Left renal cortex interstitium (tissue), 4 donors: ENCODE data around the gene SPEM1. TPM values are rescaled to one million over a fixed set of nuclear protein-coding genes. Genes with fewer than 3 reads are reported as not detected.

Source experiments
- DNase-seq, 4 donors: peaks; one replicate each; pipeline ENCODE4 v3.0.0-alpha.2; 2013; ENCODE audit warnings: low read depth in 4 of 4, low spot score in 2 of 4, missing footprints in 1 of 4
- polyA plus RNA-seq, 4 donors: library from polyadenylated mRNA; unstranded; fragments of 120-200 nt; gene quantifications; one replicate each; pipeline ENCODE4 v1.2.1, GENCODE V29; 2013; ENCODE audit not compliant: insufficient read length in 4 of 4

SPEM1 gene, protein sequence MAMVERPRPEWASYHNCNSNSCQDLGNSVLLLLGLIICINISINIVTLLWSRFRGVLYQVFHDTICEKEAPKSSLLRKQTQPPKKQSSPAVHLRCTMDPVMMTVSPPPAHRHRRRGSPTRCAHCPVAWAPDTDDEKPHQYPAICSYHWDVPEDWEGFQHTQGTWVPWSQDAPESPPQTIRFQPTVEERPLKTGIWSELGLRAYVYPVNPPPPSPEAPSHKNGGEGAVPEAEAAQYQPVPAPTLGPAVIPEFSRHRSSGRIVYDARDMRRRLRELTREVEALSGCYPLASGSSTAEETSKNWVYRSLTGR
- not detected for polyA plus RNA-seq

GRCh38 chr17:7419819-7420610 is at the start of gene SPEM1:
TSS of gene SPEM1 (plus strand) at chr17:7420324. CDS start at chr17:7420385, 61 bp downstream.
- DNase-seq: peak in 2 of 4 donors; percentile 11 to 29

- no peak for DNase-seq
Observed at GRCh38 chr17:7370853-7371252, 49.3 kb upstream of the SPEM1 start.

GRCh38 chr17:7374353-7374752 is 45.8 kb upstream of the SPEM1 start:
- DNase-seq: no peak

GRCh38 chr17:7379134-7379533 is 41.0 kb upstream of the SPEM1 start:
- no peak for DNase-seq

- no peak for DNase-seq
Observed at GRCh38 chr17:7380321-7380720, 39.8 kb upstream of the SPEM1 start.

DNA sequence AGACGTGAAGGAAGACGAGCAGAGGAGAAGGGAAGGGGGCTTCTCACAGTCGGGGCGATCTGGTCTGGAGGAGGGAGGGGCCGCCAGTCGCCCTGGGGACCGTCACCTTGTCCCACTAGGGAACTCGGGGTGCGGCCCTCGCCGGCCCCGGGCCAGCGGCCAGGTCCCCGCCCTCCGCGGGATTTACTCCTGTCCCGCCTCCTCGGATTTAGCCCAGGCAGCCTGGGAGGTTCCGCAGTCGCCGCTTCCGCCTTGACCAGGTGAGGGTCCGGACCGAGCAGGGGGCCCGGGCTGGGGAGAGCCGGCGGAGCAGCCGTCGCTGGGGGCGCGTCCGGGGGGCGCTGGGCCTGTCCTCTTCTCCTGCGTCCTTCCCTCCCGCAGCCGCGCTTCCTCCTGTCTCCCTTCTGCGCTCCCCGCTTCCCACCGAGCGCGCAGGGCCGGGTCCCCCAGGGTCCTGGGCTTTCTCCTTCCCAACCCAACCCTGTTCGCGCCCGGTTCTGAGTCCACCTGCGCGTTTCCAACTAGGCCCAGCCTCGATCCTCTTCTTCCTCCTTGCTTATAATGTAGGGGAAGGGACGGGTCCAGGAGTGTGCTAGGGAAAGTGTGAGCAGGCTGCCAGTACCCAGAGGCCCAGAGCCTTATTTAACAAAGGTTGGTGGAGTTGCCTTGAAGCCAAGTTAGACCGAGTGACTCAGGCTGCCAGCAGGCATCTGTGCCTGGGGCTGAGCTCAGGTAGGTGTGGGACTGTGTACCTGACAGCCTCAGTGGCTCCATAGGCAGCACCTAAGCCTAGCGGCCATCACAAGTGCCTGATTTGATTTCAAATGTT is 39.1 kb upstream of the SPEM1 start, which contains the start of gene TNK1:
TNK1 (plus strand) TSS at position 235 of the 829 bp plus-strand sequence. CDS start 1,838 bp downstream, outside the sequence.
- DNase-seq: peak in 1 of 4 donors; percentile 13

- DNase-seq: no peak
Observed at GRCh38 chr17:7382901-7383300, 37.2 kb upstream of the SPEM1 start.

- no peak for DNase-seq
Observed at GRCh38 chr17:7383371-7383741, 36.8 kb upstream of the SPEM1 start.

GRCh38 chr17:7383742-7384488 is 36.2 kb upstream of the SPEM1 start:
- DNase-seq: no peak

- no peak for DNase-seq
Observed at GRCh38 chr17:7384489-7385081, 35.5 kb upstream of the SPEM1 start.

DNA sequence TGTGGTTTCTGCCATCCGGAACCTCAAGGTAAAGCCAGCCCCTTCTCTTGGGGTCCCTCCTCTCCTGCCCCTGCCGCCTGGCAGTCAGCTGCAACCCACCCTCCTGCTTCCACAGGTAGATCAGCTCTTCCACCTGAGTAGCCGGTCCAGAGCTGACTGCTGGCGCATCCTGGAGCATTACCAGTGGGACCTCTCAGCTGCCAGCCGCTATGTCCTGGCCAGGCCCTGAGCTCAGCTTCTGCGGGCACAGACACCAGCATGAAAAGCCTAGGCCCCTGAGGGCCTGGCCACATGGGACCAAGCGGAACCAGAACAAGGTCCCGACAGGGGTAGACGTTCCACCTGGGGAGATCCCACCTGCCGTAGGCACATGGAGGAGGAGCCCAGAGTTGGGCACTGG is 31.3 kb upstream of the SPEM1 start:
- DNase-seq: no peak

- no peak for DNase-seq
Observed at GRCh38 chr17:7389924-7390910, 29.9 kb upstream of the SPEM1 start.

- DNase-seq: no peak
Observed at GRCh38 chr17:7391307-7391706, 28.8 kb upstream of the SPEM1 start.

DNA sequence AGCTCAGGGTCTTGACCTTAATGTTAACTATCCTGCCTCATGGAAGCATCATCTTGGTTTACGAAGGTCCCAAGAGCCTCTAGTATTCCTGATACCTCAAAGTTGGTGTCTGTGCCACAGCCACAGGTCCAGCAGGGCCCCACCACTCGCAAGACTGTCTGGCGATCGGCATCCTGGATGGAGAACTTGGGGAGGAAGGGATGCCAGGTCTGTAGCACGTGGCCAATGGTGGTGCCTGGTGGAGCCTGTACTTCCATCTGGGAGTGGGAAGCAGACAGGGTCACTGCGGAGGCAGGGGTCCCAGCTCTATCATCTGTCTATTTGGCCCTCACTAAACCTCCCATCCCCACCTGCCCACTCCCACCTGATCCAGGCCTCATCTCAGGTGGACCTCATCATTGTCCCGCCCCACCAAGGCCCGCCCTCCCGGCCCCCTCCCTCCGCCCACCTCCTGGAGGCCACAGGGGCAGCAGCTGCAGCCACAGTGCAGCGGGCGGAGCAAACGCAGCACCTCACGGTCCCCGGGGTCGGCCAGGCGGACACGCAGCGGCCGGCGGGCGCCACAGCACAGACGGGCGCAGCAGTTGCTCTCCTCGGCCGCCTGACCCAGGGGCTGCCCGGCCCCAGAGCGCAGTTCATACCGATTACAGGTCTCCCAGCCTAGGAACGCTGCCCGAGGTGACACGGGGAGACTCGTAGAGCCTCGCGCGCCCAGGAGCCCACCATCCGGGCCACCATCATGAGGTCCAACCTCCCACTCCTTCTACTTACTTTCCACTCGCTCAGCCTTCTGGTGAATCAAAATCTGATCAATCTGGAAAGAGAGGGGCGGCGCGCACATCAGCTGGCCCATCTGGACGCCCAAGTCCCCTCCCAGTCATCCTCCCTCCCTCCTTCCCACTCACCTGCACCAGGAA is 27.2 kb upstream of the SPEM1 start:
- DNase-seq: no peak

- DNase-seq: no peak
Observed at GRCh38 chr17:7393613-7394451, 26.3 kb upstream of the SPEM1 start.

- peak in 2 of 4 donors; percentile 63 to 76 for DNase-seq
Observed at GRCh38 chr17:7394452-7395191, 25.5 kb upstream of the SPEM1 start, which contains the start of gene PLSCR3. TSS of gene PLSCR3 (minus strand) at chr17:7394525. CDS start at chr17:7394110, 415 bp downstream.
